Upper lobe of left lung (tissue), 4 donors: ENCODE data around the gene SPRED2.

Experiments used
- EP300 ChIP-seq, 4 donors: sonication (generic); formaldehyde crosslinking; IDR thresholded peaks; one replicate each; pipeline ENCODE4 v1.5.1; 2017; ENCODE audit warnings: antibody characterized with exemption in 4 of 4, control low read depth in 2 of 4
- POLR2A ChIP-seq, 4 donors: fragments of 450-650 bp; IDR thresholded peaks; one replicate each; pipeline ENCODE4 v1.5.1; 2016 to 2017; ENCODE audit warnings: antibody characterized with exemption in 4 of 4, mild to moderate bottlenecking in 2 of 4
- POLR2AphosphoS5 ChIP-seq, 2 donors: sonication (generic); formaldehyde crosslinking; IDR thresholded peaks; one replicate each; pipeline ENCODE4 v1.5.1; 2017; ENCODE audit warnings: antibody characterized with exemption in 2 of 2
- TF ChIP-seq, protein P1 (sequence below), 6 experiments: fragments of 450-650 bp in 4 of 6; fragments of 200-600 bp in 2 of 6; sonication (generic) in 2 of 6; IDR thresholded peaks; one replicate each; pipeline ENCODE4 v1.5.1; 2016 to 2019; ENCODE audit warnings: antibody characterized with exemption in 6 of 6

DNA sequence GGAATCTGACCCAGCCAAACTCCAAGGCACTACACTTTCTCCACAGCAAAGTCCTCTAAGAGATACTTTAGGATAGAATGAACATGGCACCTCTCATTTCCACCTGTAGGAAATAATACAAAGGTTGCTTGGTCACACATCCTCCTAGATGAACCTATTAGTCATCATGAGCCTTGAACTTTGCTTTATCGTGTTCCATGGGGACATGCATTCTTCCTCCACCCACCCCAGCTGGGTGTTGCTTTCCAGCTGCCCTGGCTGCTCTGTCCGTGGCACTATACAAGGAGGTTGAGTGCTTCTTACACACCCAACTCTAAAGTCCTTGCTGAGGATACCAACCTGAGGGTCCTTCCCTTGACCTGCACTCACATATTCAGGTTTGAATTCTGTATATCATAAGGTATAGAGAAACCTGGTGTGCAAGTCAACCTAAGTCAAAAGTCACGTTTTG is 52.7 kb downstream of the SPRED2 start:
- TF ChIP-seq POLR2A (IDR thresholded peaks at IDR 0.05) (no peak), POLR2AphosphoS5 (IDR thresholded peaks at IDR 0.05) (no peak), EP300 (IDR thresholded peaks at IDR 0.05) (no peak)
- TF ChIP-seq, protein P1, sequence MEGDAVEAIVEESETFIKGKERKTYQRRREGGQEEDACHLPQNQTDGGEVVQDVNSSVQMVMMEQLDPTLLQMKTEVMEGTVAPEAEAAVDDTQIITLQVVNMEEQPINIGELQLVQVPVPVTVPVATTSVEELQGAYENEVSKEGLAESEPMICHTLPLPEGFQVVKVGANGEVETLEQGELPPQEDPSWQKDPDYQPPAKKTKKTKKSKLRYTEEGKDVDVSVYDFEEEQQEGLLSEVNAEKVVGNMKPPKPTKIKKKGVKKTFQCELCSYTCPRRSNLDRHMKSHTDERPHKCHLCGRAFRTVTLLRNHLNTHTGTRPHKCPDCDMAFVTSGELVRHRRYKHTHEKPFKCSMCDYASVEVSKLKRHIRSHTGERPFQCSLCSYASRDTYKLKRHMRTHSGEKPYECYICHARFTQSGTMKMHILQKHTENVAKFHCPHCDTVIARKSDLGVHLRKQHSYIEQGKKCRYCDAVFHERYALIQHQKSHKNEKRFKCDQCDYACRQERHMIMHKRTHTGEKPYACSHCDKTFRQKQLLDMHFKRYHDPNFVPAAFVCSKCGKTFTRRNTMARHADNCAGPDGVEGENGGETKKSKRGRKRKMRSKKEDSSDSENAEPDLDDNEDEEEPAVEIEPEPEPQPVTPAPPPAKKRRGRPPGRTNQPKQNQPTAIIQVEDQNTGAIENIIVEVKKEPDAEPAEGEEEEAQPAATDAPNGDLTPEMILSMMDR (IDR thresholded peaks at IDR 0.05): no peak
